HG02798 (cell line): ENCODE results near the gene EDC4.
A peak's percentile ranks its signal among the peaks of the same experiment; 100 is the strongest.
"Not testable (repeated sequence)": the region's sequence is repeated elsewhere in the genome, so short reads cannot be mapped to it uniquely, and the experiment has no call there.

Experiments used
- ATAC-seq: cut with Tn5 transposase; IDR thresholded peaks from one replicate; pipeline ENCODE4 v1.9.1; 2021; ENCODE audit warnings: mild to moderate bottlenecking; ENCODE audit not compliant: unreplicated experiment, poor library complexity

Gene EDC4

DNA sequence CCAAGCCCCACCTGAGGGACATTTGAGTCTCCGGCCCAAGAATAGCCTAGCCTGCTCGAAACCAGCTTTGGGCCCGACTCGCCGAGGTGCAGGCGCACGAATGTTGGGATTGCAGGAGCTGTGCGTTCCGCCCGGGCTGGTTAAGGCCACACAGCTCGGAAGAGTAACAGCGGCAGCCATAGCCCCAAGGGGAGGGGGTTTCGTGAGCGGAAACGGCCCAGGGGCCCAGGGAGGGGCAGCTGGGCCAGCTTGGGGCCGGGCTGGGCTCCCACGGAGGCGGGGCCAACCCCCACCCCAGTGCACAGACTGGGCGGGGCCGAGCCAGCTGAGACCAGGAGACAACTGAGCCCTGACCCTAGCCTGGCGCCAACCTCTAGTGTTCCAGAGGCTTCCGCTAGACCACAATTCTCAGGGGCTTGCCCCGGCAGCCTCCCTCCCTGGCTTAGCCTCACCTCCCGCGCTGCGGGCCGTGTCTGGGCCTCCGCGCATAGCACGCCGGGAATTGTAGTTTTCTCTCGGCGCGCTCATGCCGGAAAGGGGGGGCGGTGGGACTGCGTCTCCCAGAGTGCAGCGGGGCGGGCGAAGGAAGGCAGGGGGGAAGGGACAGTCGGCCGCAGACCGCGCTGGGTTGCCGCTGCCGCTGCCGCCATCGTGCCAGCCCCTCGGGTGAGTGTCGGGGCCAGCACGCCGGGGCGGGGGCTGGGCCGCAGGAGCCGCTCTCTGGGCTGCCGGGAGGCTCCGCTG, 26.4 kb upstream of the EDC4 start, which contains the start of gene NUTF2:
Gene NUTF2 (plus strand): TSS at position 614 of the 744 bp plus-strand sequence. CDS start 18,198 bp downstream, outside the sequence.
- peak; percentile 65 for ATAC-seq

GRCh38 chr16:67847064-67847861, 25.6 kb upstream of the EDC4 start, which contains the start of gene CENPT:
TSS of gene CENPT (minus strand) at chr16:67847693. CDS start at chr16:67833859, 13,834 bp downstream.
- peak; percentile 39 for ATAC-seq

DNA sequence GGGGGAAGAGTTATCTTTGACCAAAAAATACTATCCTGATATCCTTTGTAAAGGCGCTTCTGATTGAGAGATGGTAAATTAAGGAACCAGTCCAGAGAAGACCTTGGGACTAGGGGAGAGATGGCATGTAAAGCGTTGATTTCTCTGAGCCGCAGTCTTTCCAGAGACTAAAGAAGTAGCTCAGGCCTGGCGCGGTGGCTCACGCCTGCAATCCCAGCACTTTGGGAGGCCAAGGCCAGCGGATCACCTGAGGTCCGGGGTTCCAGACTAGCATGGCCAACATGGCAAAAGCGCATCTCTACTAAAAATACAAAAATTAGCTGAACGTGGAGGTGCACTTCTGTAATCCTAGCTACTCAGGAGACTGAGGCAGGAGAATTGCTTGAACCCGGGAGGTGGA, 24.7 kb upstream of the EDC4 start:
- ATAC-seq, result no peak

- no peak for ATAC-seq
Measured at GRCh38 chr16:67853670-67854069, 19.2 kb upstream of the EDC4 start.

DNA sequence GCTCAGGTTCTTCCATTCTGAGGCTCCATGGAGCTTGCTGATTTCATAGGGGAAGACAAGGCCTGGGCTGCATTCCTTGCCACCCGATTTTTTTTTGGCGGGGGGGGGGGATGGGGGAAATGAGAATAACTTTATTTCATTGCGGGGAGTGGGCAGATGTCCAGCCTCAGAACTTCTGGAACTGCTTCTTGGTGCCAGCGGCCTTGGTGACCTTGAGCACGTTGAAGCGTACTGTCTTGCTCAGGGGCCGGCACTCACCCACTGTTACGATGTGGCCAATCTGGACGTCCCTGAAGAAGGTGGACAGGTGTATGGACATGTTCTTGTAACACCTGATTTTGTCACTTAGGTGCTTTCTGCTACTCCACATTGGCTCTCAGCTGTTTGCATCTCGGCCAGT, 17.1 kb upstream of the EDC4 start:
- no peak for ATAC-seq

DNA sequence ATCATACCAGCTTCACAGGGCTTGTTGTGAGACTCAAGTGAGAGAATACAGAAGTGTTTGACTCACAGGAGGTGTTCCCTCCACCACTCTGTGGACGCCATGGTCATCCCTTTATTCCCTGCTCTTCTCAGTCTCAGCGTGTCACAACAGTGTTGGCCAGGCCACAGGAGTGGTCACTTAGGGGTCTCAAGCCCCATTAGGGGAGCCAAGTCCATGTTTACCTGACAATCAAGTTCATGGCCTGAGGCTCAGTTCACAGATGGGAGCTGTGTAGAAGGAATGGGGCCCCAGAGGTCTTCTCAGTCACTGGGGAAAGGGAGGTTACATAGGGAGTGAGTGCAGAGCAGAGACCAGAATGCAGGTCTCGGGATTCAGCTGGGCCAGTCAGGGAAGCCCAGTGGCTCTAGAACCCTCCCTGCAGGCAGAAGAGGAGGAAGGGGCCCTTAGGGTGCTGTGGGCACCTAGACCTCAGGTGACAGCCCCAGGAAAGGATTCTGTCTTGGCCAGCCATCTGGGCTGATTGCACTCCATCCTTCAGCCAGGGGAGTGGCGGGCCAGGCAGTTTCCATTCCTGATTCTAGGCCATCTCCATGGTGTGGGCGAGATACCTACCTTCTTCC, 15.8 kb upstream of the EDC4 start:
- ATAC-seq, result no peak

DNA sequence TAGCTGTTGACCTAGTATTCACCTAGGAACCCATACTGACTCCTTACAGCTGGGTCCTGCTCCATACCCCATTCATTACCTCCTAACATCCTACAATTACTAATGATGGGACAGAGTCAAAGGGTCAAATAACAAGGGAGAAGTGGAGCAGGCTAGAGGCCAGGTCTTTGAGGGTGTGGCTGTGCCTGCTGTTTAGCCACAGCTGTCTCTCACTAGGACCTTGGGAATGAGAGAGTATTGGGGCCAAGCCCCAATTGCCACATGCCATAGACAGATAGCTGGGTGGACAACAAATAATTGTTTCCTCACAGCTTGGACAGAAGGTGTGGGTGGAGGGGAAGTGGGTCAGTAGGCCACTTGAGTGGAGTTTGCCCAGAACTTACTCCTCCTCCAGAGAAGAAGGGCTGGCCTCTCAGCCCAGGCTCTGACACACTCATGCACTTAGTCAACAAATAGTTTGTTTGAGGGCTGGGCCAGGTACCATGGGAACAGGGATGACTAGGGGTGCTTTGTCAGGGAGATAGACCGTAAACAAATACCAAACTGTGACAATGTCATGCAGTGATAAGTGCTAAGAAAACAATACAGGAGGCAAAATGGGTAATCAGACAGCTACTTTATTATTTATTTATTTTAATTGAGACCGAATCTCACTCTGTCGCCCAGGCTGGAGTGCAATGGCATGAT, 15.2 kb upstream of the EDC4 start:
- no peak for ATAC-seq

GRCh38 chr16:67858500-67858899, 14.4 kb upstream of the EDC4 start:
- no peak for ATAC-seq

DNA sequence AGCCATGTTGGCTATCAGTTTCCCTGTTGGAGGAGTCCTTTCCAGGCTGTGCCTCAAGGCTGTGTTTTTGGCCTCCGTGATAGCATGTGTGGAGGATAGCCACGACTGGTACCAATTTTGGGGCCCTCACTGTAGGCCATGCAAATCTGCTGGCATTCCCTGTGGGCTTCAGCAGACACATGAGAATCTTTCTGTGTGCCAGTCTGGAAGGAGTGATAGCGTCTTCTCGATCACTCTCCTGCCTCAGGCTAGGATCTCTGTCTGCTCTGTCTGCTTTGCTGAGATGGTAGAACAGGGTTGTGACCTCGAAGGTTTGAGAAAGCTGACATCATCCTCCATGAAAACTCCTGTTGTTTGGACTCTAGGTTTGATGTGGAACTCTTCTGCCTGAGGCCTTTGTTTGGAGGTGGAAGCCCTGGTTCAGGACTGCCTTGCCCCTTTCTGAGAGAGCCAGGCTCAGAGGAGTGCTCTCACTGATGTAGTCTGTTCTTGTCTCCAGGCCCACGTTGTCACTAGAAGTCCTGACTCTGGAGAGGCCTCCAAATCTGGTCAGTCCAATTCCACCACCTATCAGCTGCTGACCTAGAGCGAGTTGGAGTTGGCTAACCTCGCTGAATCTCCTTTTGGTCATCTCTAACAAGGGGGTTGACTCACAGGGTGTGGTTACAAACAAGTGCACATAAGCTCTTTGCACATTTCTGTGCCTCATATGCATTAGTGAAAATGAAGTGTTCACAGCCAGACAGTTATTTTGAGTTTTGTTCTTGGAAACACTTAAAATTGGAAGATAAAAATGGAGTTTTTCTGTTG, 12.1 kb upstream of the EDC4 start:
- no peak for ATAC-seq

DNA sequence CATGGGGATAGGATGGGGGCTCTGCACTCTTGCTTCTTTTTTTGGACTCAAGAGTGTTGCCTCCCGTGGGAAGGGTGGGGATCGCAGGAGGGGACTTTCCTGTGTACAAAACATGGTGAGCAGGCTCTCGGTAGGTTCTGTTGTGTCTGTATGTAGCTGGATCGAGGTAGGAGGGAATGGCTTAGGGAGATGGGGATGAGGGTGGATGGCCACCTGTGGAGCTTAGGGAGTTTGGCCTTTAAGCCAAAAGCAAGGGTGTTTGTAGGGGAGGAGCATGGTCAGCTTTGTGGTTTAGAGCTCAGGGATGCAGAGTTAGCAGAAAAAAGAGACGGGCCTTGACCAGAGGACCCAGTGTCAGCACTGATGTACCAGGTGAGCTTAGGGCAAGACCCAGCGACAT, 11.0 kb upstream of the EDC4 start:
- no peak for ATAC-seq

DNA sequence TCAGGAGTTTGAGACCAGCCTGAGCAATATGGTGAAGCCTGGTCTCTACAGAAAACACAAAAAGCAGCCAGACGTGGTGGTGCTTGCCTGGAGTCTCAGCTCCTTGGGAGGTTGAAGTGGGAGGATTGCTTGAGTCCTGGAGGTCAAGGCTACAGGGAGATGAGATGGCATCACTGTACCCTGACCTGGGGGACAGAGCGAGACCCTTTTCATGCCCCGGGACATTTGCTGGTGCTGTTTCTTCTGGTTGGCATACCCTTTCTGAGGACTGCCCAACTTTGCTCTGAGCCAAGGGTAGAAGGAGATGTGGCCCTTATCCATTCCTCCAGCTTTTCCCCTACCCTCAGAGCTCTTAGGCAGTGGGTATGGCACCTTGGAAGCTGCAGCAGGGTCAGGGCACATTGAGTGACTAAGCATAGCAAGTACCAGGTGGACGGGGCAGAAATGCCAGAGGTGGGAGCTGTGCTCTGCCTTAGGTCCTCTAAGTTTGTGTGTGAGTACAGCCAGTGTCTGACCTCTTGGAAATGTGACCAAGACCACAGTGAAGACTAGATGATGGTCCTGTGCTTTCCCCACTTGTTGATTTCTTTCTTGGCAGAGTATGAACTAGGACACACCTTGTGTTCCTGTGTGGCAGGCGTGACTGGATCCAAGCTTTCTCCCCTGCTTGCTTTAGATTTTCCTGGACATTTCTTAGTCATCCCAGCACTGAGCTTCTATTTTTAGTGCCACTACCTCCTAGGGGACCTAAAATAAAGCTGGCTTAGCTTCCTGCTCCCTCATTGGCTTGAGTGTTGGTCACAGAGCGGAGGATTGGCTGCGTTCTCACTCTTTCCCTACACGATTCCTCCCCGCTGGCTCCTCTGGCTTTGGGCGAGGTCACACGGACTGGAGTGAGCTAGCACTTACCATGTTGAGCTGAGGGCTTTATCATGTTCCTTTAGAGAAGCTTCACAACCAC, 9.9 kb upstream of the EDC4 start:
- no peak for ATAC-seq

- ATAC-seq, result not testable (repeated sequence)
Measured at GRCh38 chr16:67864044-67864443, 8.8 kb upstream of the EDC4 start.

GRCh38 chr16:67864594-67864993, 8.3 kb upstream of the EDC4 start:
- ATAC-seq, result no peak

DNA sequence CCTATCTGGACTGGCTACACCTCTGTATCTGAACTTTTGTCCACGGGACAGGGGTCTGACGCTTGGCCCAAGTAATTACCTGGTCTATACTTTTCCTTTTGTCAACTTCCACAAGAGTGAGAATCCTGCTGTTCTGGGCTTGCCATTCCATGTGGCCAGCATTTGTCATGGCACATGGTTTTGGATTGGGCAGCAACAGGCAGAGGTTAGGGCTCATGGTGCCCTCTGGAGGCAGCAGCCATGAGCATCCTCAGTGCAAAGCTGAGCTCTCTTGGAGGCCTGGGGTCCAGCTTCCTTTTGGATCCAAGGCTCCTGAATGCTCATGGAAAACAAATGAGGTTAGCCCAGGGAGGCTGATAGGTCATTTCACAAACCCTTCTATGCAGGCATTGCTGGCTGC, 7.5 kb upstream of the EDC4 start:
- ATAC-seq, result no peak

DNA sequence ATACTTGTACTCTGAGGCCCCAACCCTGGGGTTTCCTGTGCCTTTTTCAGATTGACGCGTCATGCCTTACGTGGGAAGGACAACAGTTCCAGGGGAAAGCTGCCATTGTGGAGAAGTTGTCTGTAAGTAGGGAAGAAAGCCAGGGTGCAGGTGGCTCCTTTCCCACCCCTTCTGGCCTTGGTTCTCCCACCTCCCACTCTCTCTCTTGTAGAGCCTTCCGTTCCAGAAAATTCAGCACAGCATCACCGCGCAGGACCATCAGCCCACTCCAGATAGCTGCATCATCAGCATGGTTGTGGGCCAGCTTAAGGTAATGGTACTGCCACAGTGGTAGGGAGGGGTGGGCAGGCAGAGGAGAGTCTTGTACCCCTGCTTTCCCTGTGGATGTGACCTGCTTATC, 4.6 kb upstream of the EDC4 start:
- ATAC-seq, result no peak

GRCh38 chr16:67869653-67870052, 3.2 kb upstream of the EDC4 start:
- no peak for ATAC-seq

DNA sequence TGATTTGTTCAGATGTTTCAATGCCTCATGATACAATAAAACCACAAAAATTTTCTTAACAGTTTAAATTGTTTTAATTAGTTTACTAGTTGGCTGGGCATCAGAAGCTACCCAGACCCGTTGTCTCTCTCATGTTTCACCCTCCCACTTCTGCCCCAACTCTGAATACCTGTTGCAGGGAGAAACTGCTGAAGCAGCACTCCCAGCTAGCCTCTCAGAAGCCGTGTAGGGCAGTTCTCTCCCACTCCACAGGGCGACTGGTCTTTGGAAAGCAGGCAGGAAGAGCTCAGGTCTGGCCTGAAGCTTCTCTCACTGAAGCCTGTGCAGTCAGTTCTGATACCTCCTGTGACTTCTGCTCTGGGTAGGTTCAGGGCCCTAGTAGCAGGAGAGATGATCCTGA, 1.6 kb upstream of the EDC4 start:
- ATAC-seq, result no peak

DNA sequence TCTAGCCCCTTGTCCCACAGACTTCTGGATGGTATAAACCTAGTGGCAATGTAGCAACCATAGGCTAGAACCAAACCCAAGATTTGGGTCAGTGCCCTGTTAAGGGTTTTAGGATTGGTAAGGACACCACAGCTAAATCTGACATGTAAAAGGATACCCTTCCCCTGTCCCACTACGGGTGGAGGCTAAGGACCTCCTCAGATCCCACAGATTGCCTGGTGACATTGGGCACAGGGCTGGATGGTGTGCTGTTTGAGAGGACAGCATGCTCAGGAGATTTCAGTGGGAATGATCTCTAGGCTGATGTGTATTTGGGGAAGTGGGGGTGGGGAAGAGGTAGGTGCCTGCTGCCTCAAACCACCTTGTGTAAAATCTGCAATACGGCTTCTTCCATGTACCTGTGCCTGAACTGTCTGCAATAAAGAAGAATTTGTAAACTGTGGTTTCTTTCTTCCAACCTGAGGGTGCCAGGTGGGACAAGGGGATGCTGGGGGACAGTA, 671 bp upstream of the EDC4 start:
- ATAC-seq, result no peak
